ENCODE results near the gene UBE2H.
"Not testable (repeated sequence)": the region's sequence is repeated elsewhere in the genome, so short reads cannot be mapped to it uniquely, and the experiment has no call there.

The UBE2H gene

GRCh38 chr7:129862682-129863081 is 90.1 kb downstream of the UBE2H start:
- DNase-seq (ENCODE audit: extremely low spot score): no peak
- POLR2A ChIA-PET: no interaction called here
- CTCF ChIA-PET: interaction anchor here (0.9 to 3.9 kb wide), 3 partner anchors 8 to 146 kb away, joined by 3 to 12 read pairs (median 3); no protein-coding TSS in a partner anchor
- TF ChIP-seq CTCF (IDR thresholded peaks at IDR 0.05; ENCODE audit: control extremely low read depth, extremely low read depth, low read depth, missing control alignments): no peak

- DNase-seq (ENCODE audit: extremely low spot score); POLR2A ChIA-PET: not testable (repeated sequence)
- CTCF ChIA-PET: interaction anchor here (1.0 kb wide), 1 partner anchor 14 kb away, joined by 3 read pairs; no protein-coding TSS in a partner anchor
Observed at GRCh38 chr7:129860784-129861183, 92.0 kb downstream of the UBE2H start.

- CTCF ChIA-PET: interaction anchor here (0.7 to 1.1 kb wide), 5 partner anchors 10 to 151 kb away, joined by 3 to 4 read pairs (median 3); no protein-coding TSS in a partner anchor
- DNase-seq (ENCODE audit: extremely low spot score): no peak
- POLR2A ChIA-PET: no interaction called here
- TF ChIP-seq CTCF (IDR thresholded peaks at IDR 0.05; ENCODE audit: control extremely low read depth, extremely low read depth, low read depth, missing control alignments): no peak
Observed at GRCh38 chr7:129859183-129859582, 93.6 kb downstream of the UBE2H start.

DNA sequence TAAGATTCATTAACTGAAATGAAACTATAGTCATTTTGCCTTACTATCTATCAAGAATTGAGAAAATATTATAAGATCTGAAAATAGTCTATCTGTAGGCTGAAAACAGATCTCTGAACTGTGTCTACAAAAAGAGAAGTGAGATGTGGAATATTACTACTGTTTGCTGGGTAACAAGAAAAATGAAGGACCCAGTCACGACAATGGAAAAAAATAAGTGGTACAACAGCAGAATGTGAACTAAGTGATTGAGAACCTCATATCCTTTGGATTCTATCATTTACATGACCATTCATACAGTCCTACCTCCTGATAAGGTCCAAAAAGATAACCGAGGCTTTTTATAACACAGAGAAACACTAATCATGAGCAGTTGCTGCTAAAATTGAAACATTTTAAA is 94.3 kb downstream of the UBE2H start:
- CTCF ChIA-PET: interaction anchor here (0.7 to 1.1 kb wide), 4 partner anchors 11 to 152 kb away, joined by 3 to 4 read pairs (median 3); no protein-coding TSS in a partner anchor
- no peak for DNase-seq (ENCODE audit: extremely low spot score)
- POLR2A ChIA-PET: interaction anchor here (0.5 kb wide), 1 partner anchor 208 kb away, joined by 4 read pairs; no protein-coding TSS in a partner anchor
- TF ChIP-seq CTCF (IDR thresholded peaks at IDR 0.05; ENCODE audit: control extremely low read depth, extremely low read depth, low read depth, missing control alignments): no peak

- POLR2A ChIA-PET: no interaction called here
- no peak for TF ChIP-seq CTCF (IDR thresholded peaks at IDR 0.05; ENCODE audit: control extremely low read depth, extremely low read depth, low read depth, missing control alignments)
- DNase-seq (ENCODE audit: extremely low spot score): no peak
- CTCF ChIA-PET: interaction anchor here (1.8 to 3.0 kb wide), 2 partner anchors 19 to 20 kb away, joined by 7 to 8 read pairs; no protein-coding TSS in a partner anchor
Observed at GRCh38 chr7:129857313-129857712, 95.4 kb downstream of the UBE2H start.

DNA sequence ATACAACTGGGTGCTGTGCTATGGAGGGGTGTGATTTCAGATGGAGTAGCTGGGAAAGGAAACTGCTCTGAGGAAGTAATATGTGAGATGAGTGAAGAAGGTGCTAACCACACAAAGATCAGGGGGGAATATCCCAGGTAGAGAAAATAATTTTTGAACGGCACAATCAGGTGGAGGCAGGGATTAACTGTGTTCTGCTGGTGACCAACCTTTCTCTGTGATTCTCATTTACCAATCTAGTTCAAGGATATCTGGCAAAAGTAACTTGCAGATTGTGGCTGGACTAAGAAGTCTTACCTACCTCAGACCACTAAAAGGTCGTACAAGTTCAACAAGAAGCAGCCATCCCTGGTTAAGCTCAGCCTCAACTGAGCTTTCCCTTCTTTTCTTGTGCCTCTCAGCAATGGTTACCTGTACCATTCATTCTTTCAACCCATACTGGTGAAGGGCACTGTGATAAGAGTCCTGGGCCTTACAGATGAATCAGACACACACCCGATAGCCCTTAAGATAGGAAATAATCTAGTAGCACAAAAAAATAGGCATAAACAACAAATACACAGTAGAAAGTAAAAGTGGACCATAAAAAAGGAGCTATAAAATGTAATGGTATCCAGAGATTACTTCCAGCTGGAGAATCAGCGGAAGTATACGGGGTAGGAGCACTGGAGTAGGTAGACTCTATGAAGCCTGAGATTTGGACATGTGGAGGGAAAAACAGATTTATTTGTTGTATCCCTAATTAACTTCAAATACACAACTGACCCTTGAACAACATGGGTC is 96.6 kb downstream of the UBE2H start:
- TF ChIP-seq CTCF (IDR thresholded peaks at IDR 0.05; ENCODE audit: control extremely low read depth, extremely low read depth, low read depth, missing control alignments): no peak
- ChIA-PET CTCF (interaction anchor here (0.6 to 3.0 kb wide), 9 partner anchors 13 to 155 kb away, joined by 3 to 8 read pairs (median 4); no protein-coding TSS in a partner anchor), POLR2A (no interaction called here)
- no peak for DNase-seq (ENCODE audit: extremely low spot score)

- POLR2A ChIA-PET: no interaction called here
- CTCF ChIA-PET: interaction anchor here (0.5 to 3.0 kb wide), 7 partner anchors 14 to 527 kb away, joined by 3 to 8 read pairs (median 4); no protein-coding TSS in a partner anchor
- TF ChIP-seq CTCF (IDR thresholded peaks at IDR 0.05; ENCODE audit: control extremely low read depth, extremely low read depth, low read depth, missing control alignments): no peak
- DNase-seq (ENCODE audit: extremely low spot score): no peak
Observed at GRCh38 chr7:129855234-129855673, 97.5 kb downstream of the UBE2H start.

Data from GM10248 (cell line).